Measurements from ENCODE around the gene KCNK6.
A peak's percentile ranks its signal among the peaks of the same experiment; 100 is the strongest.
"Not testable (repeated sequence)": the region's sequence is repeated elsewhere in the genome, so short reads cannot be mapped to it uniquely, and the experiment has no call there.

The KCNK6 gene

GRCh38 chr19:38352611-38353010, 33.0 kb downstream of the KCNK6 start:
- in situ Hi-C loops (cut with MboI; ENCODE audit: low sequenced_read_pairs): no loop called here
- no peak overlapping the region for H3K4me3 ChIP-seq
- H3K9me3 ChIP-seq: no peaks in the 10 kb centered on the region
- no peak for DNase-seq (ENCODE audit: low spot score in 2 of 2)
- H3K36me3 ChIP-seq (replicated peaks): no peaks in the 10 kb centered on the region
- H3K27me3 ChIP-seq (ENCODE audit: low read depth): no peaks in the 10 kb centered on the region
- no peaks in the 10 kb centered on the region for H3K4me1 ChIP-seq

GRCh38 chr19:38355728-38356725, 36.4 kb downstream of the KCNK6 start:
- Histone ChIP-seq H3K4me3 (no peak overlapping the region), H3K9me3 (no peaks in the 10 kb centered on the region), H3K27me3 (ENCODE audit: low read depth) (peaks cover 9% of the 10 kb centered on the region; the same call in 1 of the 2 replicates), H3K4me1 (0 out of 2 replicates have a peak, but pooled peaks cover 2% of the 10 kb centered on the region), H3K36me3 (replicated peaks) (no peaks in the 10 kb centered on the region)
- in situ Hi-C loops (cut with MboI; ENCODE audit: low sequenced_read_pairs): no loop called here
- DNase-seq (ENCODE audit: low spot score in 2 of 2): no peak

- no peaks in the 10 kb centered on the region for H3K36me3 ChIP-seq (replicated peaks)
- in situ Hi-C loops (cut with MboI; ENCODE audit: low sequenced_read_pairs): no loop called here
These were observed 38.4 kb downstream of the KCNK6 start for GRCh38 chr19:38358071-38358470.

GRCh38 chr19:38359242-38360021, 39.8 kb downstream of the KCNK6 start:
- in situ Hi-C loops (cut with MboI; ENCODE audit: low sequenced_read_pairs): no loop called here
- H3K4me3 ChIP-seq: no peak overlapping the region
- no peak for DNase-seq (ENCODE audit: low spot score in 2 of 2)
- H3K36me3 ChIP-seq (replicated peaks): no peaks in the 10 kb centered on the region
- no peaks in the 10 kb centered on the region; the same call in 1 of the 2 replicates for H3K9me3 ChIP-seq
- peaks cover 9% of the 10 kb centered on the region; the same call in 1 of the 2 replicates for H3K27me3 ChIP-seq (ENCODE audit: low read depth)
- H3K4me1 ChIP-seq: peaks cover 11% of the 10 kb centered on the region

More at GRCh38 chr19:38358071-38358470, 38.4 kb downstream of the KCNK6 start:
- Histone ChIP-seq H3K4me1 (peaks cover 9% of the 10 kb centered on the region), H3K27me3 (ENCODE audit: low read depth) (peaks cover 9% of the 10 kb centered on the region; the same call in 1 of the 2 replicates), H3K9me3 (no peaks in the 10 kb centered on the region), H3K4me3 (no peak overlapping the region)
- DNase-seq (ENCODE audit: low spot score in 2 of 2): no peak

- peaks cover 11% of the 10 kb centered on the region for H3K4me1 ChIP-seq
- H3K9me3 ChIP-seq: peaks cover 4% of the 10 kb centered on the region
- H3K27me3 ChIP-seq (ENCODE audit: low read depth): peaks cover 9% of the 10 kb centered on the region; the same call in 1 of the 2 replicates
- H3K4me3 ChIP-seq: no peak overlapping the region
- in situ Hi-C loops (cut with MboI; ENCODE audit: low sequenced_read_pairs): no loop called here
- no peaks in the 10 kb centered on the region for H3K36me3 ChIP-seq (replicated peaks)
- DNase-seq (ENCODE audit: low spot score in 2 of 2): no peak
These were observed 40.7 kb downstream of the KCNK6 start for GRCh38 chr19:38360351-38360750.

DNA sequence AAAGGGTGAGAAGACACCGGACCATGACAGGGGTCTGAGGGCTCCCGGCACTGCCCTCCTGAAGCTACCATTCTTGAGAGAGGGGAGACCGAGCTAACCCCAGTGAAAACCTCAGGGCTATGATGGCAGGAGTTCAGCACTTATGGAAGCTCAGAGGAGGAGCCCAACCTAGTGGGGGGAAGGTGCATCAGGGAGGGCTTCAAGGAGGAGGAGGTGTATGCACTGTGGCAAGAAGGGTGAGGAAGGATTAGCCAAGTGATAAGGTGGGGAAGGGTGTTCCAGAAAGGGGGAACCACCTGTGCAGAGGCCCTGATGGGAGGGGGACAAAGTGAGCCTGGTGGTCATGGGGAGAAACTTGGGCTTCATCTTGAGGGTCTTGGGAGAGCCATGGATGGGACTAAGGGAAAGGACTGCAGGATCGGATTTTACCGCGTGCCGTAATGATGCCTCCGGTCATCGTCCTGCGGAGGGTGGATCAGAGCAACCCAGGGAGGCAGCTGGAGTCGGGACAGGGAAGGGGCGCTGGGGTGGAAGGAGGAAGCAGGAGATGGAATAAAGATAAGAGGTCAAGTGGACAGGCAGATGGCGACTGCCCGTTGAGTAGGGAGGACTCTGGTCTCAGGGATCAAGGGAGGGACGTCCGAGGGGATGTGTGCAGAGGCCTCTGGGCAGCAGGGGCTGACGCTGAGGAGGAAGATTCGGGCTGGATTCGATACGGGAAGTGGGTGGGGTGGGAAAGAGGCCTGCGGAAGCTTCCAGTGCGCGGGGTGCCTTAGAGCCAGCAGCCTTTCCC, 41.4 kb downstream of the KCNK6 start:
- DNase-seq (ENCODE audit: low spot score in 2 of 2): no peak
- H3K4me3 ChIP-seq: peak overlapping the region; percentile 40
- H3K27me3 ChIP-seq (ENCODE audit: low read depth): peaks cover 9% of the 10 kb centered on the region; the same call in 1 of the 2 replicates
- H3K4me1 ChIP-seq: peaks cover 11% of the 10 kb centered on the region
- H3K9me3 ChIP-seq: peaks cover 4% of the 10 kb centered on the region
- in situ Hi-C loops (cut with MboI; ENCODE audit: low sequenced_read_pairs): no loop called here
- H3K36me3 ChIP-seq (replicated peaks): no peaks in the 10 kb centered on the region

DNA sequence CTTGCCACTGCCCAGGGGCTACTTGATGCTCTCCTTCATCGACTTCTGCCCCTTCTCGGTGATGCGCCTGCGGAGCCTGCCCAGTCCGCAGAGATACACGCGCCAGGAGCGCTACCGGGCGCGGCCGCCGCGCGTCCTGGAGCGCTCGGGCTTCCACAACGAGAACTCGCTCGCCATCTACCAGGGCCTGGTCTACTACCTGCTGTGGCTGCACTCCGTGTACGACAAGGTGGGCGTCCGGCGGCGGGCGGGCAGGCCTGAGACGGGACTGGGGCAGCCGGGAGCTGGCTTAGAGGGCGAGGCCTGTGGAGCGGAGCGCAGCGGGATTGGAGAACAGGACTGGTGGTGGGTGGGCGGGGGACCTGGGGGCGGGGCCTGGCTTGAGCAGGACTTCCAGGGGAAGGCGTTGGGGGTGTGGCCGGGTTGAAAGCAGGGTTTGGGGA, 42.0 kb downstream of the KCNK6 start:
- DNase-seq (ENCODE audit: low spot score in 2 of 2): peak; percentile 90 to 97
- Histone ChIP-seq H3K4me1 (peaks cover 11% of the 10 kb centered on the region), H3K27me3 (ENCODE audit: low read depth) (peaks cover 9% of the 10 kb centered on the region; the same call in 1 of the 2 replicates), H3K4me3 (peak overlapping the region; percentile 40), H3K9me3 (peaks cover 4% of the 10 kb centered on the region), H3K36me3 (replicated peaks) (no peaks in the 10 kb centered on the region)
- in situ Hi-C loops (cut with MboI; ENCODE audit: low sequenced_read_pairs): no loop called here

DNA sequence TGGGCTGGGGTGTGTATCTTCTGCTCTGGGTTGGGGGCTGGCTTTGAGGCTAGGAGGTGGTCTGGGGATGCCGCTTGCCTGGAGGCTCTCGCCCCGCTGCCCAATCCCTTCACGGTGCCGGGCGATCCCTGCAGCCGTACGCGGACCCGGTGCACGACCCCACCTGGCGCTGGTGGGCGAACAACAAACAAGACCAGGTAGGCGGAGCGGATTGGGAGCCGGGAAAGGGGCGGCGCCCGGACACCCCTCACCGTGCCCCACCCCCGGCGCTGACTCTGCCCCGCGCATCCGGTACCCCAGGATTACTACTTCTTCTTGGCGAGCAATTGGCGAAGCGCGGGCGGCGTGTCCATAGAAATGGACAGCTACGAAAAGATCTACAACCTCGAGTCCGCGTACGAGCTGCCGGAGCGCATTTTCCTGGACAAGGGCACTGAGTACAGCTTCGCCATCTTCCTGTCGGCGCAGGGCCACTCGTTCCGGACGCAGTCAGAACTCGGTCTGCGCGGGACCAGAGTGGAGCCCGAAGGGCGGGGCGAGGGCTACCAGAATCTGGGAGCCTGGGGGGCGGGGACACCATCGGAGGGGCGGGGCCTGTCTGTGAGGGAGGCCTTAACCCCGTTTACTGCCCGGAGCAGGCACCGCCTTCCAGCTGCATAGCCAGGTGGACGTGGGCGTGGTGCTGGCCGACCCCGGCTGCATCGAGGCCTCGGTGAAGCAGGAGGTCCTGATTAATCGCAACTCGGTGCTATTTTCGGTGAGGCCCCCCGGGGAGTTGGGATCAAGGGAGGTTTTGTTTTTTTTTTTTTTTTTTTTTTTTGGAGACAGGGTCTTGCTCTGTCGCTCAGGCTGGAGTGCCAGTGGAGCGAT, 42.7 kb downstream of the KCNK6 start:
- H3K36me3 ChIP-seq (replicated peaks): no peaks in the 10 kb centered on the region
- H3K9me3 ChIP-seq: peaks cover 4% of the 10 kb centered on the region
- in situ Hi-C loops (cut with MboI; ENCODE audit: low sequenced_read_pairs): no loop called here
- H3K27me3 ChIP-seq (ENCODE audit: low read depth): peaks cover 9% of the 10 kb centered on the region; the same call in 1 of the 2 replicates
- H3K4me1 ChIP-seq: peaks cover 11% of the 10 kb centered on the region
- H3K4me3 ChIP-seq: peak overlapping the region; percentile 40
- DNase-seq (ENCODE audit: low spot score in 2 of 2): peak; percentile 74 to 96

DNA sequence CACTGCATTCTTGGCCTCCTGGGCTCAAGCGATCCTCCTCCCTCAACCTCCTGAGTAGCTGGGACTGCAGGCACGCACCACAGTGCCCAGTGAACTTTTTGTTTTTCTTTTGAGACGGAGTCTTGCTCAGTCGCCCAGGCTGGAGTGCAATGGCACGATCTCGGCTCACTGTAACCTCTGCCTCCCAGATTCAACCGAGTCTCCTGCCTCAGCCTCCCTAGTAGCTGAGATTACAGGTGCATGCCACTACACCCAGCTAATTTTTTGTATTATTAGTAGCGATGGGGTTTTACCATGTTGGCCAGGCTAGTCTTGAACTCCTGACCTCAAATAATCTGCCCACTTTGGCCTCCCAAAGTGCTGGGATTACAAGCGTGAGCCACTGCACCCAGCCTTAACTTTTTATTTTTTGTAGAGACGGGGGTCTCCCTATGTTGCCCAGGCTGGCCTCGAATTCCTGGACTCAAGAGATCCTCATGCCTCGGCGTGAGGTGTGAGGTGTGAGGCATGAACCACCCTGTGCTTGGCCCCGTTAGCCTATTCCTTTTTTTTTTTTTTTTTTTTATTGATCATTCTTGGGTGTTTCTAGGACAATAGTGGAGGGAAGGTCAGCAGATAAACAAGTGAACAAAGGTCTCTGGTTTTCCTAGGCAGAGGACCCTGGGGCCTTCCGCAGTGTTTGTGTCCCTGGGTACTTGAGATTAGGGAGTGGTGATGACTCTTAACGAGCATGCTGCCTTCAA, 43.5 kb downstream of the KCNK6 start:
- H3K9me3 ChIP-seq; in situ Hi-C loops (cut with MboI; ENCODE audit: low sequenced_read_pairs); H3K36me3 ChIP-seq (replicated peaks); H3K27me3 ChIP-seq (ENCODE audit: low read depth); H3K4me3 ChIP-seq; DNase-seq (ENCODE audit: low spot score in 2 of 2): not testable (repeated sequence)
- peaks cover 11% of the 10 kb centered on the region for H3K4me1 ChIP-seq

DNA sequence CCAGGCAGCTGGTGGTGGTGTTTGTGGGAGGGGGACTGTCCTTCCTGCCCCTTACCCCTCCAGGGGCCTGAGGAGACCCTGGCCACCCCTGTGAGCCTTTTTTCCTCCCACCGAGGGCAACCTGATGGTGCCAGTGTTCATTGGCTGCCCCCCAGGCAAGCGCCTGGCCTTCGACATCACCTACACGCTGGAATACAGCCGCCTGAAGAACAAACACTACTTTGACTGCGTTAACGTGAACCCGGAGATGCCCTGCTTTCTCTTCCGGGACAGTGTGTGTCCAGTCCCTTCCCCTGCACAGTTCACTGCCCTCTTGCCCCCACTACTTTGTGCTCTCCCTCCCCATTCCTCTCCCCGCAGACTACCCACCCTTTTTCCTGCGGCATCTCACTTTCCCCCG, 47.4 kb downstream of the KCNK6 start:
- H3K4me1 ChIP-seq: peaks cover 5% of the 10 kb centered on the region
- in situ Hi-C loops (cut with MboI; ENCODE audit: low sequenced_read_pairs): no loop called here
- H3K9me3 ChIP-seq: peaks cover 4% of the 10 kb centered on the region
- H3K36me3 ChIP-seq (replicated peaks): no peaks in the 10 kb centered on the region
- H3K27me3 ChIP-seq (ENCODE audit: low read depth): no peaks in the 10 kb centered on the region
- no peak overlapping the region for H3K4me3 ChIP-seq
- DNase-seq (ENCODE audit: low spot score in 2 of 2): no peak

- Histone ChIP-seq H3K9me3 (peaks cover 3% of the 10 kb centered on the region), H3K4me3 (no peak overlapping the region), H3K27me3 (ENCODE audit: low read depth) (no peaks in the 10 kb centered on the region), H3K4me1 (no peaks in the 10 kb centered on the region; the same call in 1 of the 2 replicates), H3K36me3 (replicated peaks) (no peaks in the 10 kb centered on the region)
- in situ Hi-C loops (cut with MboI; ENCODE audit: low sequenced_read_pairs): no loop called here
- DNase-seq (ENCODE audit: low spot score in 2 of 2): no peak
These were observed 49.9 kb downstream of the KCNK6 start for GRCh38 chr19:38369584-38369983.

DNA sequence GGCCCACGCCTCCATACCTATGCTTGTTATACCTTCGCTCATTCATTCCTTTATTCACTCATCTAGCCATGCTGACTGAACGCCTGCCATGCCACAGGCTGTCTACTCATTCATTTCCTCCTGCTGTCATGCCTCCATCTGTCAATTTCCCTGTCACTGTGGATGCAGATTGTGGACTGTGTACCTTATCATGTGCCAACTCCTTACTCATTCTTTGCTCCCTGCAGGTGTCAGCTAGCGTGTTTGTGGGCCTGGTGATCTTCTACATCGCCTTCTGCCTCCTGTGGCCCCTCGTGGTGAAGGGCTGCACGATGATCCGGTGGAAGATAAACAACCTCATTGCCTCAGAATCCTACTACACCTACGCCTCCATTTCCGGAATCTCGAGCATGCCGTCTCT, 50.7 kb downstream of the KCNK6 start:
- no peaks in the 10 kb centered on the region for H3K9me3 ChIP-seq
- in situ Hi-C loops (cut with MboI; ENCODE audit: low sequenced_read_pairs): no loop called here
- no peaks in the 10 kb centered on the region; the same call in 1 of the 2 replicates for H3K4me1 ChIP-seq
- H3K27me3 ChIP-seq (ENCODE audit: low read depth): no peaks in the 10 kb centered on the region
- no peak for DNase-seq (ENCODE audit: low spot score in 2 of 2)
- H3K36me3 ChIP-seq (replicated peaks): no peaks in the 10 kb centered on the region
- H3K4me3 ChIP-seq: no peak overlapping the region

Data from HAP-1 (cell line).